GM23338 (cell line): Measurements from ENCODE around the gene CHD2. TPM values are rescaled to one million over a fixed set of nuclear protein-coding genes. Genes with fewer than 3 reads are reported as not detected.
"Not testable (repeated sequence)": the region's sequence is repeated elsewhere in the genome, so short reads cannot be mapped to it uniquely, and the experiment has no call there.

ENCODE experiments used
- ATAC-seq: fragments of 200-7000 bp; cut with Tn5 transposase; 3 replicates; pipeline ENCODE4 v1.9.1; 2020
- DNase-seq: peaks from one replicate; pipeline ENCODE4 v3.0.0-alpha.2; 2015; ENCODE audit warnings: low spot score
- H2AFZ ChIP-seq: fragments of 200-600 bp; sonication (generic); 2 replicates; pipeline ENCODE4 v1.8.0; 2016; ENCODE audit warnings: antibody characterized with exemption, mild to moderate bottlenecking, moderate library complexity
- H3F3A ChIP-seq: fragments of 200-600 bp; sonication (generic); replicated peaks from 2 replicates; pipeline ENCODE4 v1.8.0; 2017; ENCODE audit warnings: antibody characterized with exemption, mixed run types, low read depth
- H3K27ac ChIP-seq: fragments of 200-600 bp; sonication (generic); 2 replicates; pipeline ENCODE4 v1.6.1; 2016; ENCODE audit warnings: low read depth
- H3K27me3 ChIP-seq: fragments of 200-600 bp; sonication (generic); 2 replicates; pipeline ENCODE4 v1.8.0; 2016; ENCODE audit warnings: mild to moderate bottlenecking, mixed run types, moderate library complexity; ENCODE audit not compliant: insufficient read depth
- H3K36me3 ChIP-seq: fragments of 200-600 bp; sonication (generic); 2 replicates; pipeline ENCODE4 v1.8.0; 2016; ENCODE audit warnings: mild to moderate bottlenecking; ENCODE audit not compliant: insufficient read depth
- H3K4me1 ChIP-seq: fragments of 200-600 bp; sonication (generic); 2 replicates; pipeline ENCODE4 v1.8.0; 2016; ENCODE audit warnings: mild to moderate bottlenecking, moderate library complexity; ENCODE audit not compliant: insufficient read depth
- H3K4me2 ChIP-seq: fragments of 200-600 bp; sonication (generic); 2 replicates; pipeline ENCODE4 v1.7.1; 2017; ENCODE audit warnings: mixed run types
- H3K4me3 ChIP-seq: fragments of 200-600 bp; sonication (generic); 2 replicates; pipeline ENCODE4 v1.6.1; 2016; ENCODE audit warnings: mixed run types
- H3K79me2 ChIP-seq: fragments of 200-600 bp; sonication (generic); replicated peaks from 2 replicates; pipeline ENCODE4 v1.8.0; 2017; ENCODE audit warnings: mild to moderate bottlenecking; ENCODE audit not compliant: insufficient read depth
- H3K9me2 ChIP-seq: fragments of 200-600 bp; sonication (generic); 2 replicates; pipeline ENCODE4 v1.8.0; 2017; ENCODE audit not compliant: insufficient read depth
- H4K20me1 ChIP-seq: fragments of 200-600 bp; sonication (generic); replicated peaks from 2 replicates; pipeline ENCODE4 v1.8.0; 2017; ENCODE audit warnings: mild to moderate bottlenecking; ENCODE audit not compliant: insufficient read depth
- H3K27ac Mint-ChIP-seq: 2 replicates; pipeline ENCODE4 v1.8.0; 2020; ENCODE audit warnings: inconsistent platforms, mild to moderate bottlenecking, moderate library complexity, mixed read lengths
- H3K27me3 Mint-ChIP-seq: 3 replicates; pipeline ENCODE4 v1.8.0; 2022; ENCODE audit warnings: low read depth, mild to moderate bottlenecking, moderate library complexity, mixed read lengths, inconsistent platforms; ENCODE audit not compliant: insufficient read depth, poor library complexity
- H3K36me3 Mint-ChIP-seq: 3 replicates; pipeline ENCODE4 v1.8.0; 2021; ENCODE audit warnings: low read depth, mild to moderate bottlenecking, inconsistent platforms, moderate library complexity, mixed read lengths
- H3K4me1 Mint-ChIP-seq: 3 replicates; pipeline ENCODE4 v1.8.0; 2020; ENCODE audit warnings: mild to moderate bottlenecking, inconsistent platforms, mixed read lengths
- H3K4me3 Mint-ChIP-seq: 3 replicates; pipeline ENCODE4 v1.8.0; 2021; ENCODE audit warnings: moderate library complexity, mild to moderate bottlenecking, inconsistent platforms, mixed read lengths
- H3K9me3 Mint-ChIP-seq: 3 replicates; pipeline ENCODE4 v1.8.0; 2020; ENCODE audit warnings: moderate library complexity, mild to moderate bottlenecking, inconsistent platforms, mixed read lengths
- EZH2 ChIP-seq: fragments of 200-600 bp; sonication (generic); IDR thresholded peaks from one replicate; pipeline ENCODE4 v1.8.0; 2017; ENCODE audit warnings: antibody characterized with exemption, mild to moderate bottlenecking, low read depth; ENCODE audit not compliant: unreplicated experiment
- POLR2AphosphoS5 ChIP-seq: IDR thresholded peaks from 2 replicates; pipeline ENCODE4 v1.6.1; 2016; ENCODE audit warnings: antibody characterized with exemption, low read depth
- STAT1 ChIP-seq: IDR thresholded peaks from one replicate; pipeline ENCODE4 v1.6.1; 2016; ENCODE audit warnings: antibody characterized with exemption; ENCODE audit not compliant: unreplicated experiment
- polyA plus RNA-seq: library from polyadenylated mRNA; unstranded; fragments of >200 nt; fragmentation: Nextera tagmentation; extraction: Ambion mirVana; gene quantifications from 2 replicates; pipeline ENCODE4 v1.2.1, GENCODE V29; 2016
- total RNA-seq: library from RNA; depleted of rRNA; stranded (reverse); fragments of >200 nt; shearing (Covaris generic); gene quantifications from 2 replicates; pipeline ENCODE4 v1.2.3, GENCODE V29; 2014
- TF ChIP-seq, protein P1 (sequence below), 2 experiments: fragments of 200-600 bp in 1 of 2; sonication (generic) in 1 of 2; conservative IDR thresholded peaks; 2 replicates each; pipeline versions ENCODE4 v1.5.1 to v1.6.1; 2016 to 2017; ENCODE audit warnings: antibody characterized with exemption in 2 of 2, low read depth in 2 of 2, mild to moderate bottlenecking in 2 of 2, moderate library complexity in 1 of 2
- TF ChIP-seq, protein P2 (sequence below): IDR thresholded peaks from one replicate; pipeline ENCODE4 v1.6.1; 2018; ENCODE audit warnings: antibody characterized with exemption; ENCODE audit not compliant: unreplicated experiment
- TF ChIP-seq, protein P3 (sequence below): fragments of 250-450 bp; sonication (Bioruptor Pico); IDR thresholded peaks from 2 replicates; pipeline ENCODE4 v1.5.0; 2020; ENCODE audit warnings: mild to moderate bottlenecking, moderate library complexity

Gene CHD2
- total and polyA plus RNA-seq, 2 experiments from 2014 or later: 119 to 130 TPM

DNA sequence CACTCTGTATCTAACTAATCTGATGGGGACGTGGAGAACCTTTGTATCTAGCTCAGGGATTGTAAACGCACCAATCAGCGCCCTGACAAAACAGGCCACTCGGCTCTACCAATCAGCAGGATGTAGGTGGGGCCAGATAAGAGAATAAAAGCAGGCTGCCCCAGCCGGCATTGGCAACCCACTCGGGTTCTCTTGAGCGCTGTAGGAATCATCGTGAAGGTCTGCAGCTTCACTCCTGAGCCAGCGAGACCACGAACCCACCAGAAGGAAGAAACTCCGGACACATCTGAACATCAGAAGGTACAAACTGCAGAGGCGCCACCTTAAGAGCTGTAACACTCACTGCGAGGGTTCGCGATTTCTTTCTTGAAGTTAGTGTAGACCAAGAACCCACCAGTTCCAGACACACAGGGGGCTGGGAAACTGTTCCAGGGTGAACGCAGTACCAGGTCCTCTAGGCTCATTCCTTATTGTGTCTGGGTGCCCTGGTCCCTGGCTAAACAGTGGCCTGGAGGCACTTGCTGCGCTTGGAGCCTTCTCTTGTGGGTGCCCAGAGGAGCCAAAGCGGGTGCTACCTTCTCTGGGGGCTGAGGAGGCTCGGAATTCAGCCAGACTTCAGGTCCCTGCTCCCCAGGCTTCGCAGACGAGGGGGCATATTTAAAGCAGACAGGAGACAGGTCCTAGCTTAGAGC is 132.5 kb downstream of the CHD2 start:
- H3K4me3 Mint-ChIP-seq, H4K20me1 ChIP-seq, H3K9me2 ChIP-seq, DNase-seq, H3K4me1 ChIP-seq, H3K4me3 ChIP-seq, H3K27ac Mint-ChIP-seq, H3F3A ChIP-seq, H3K36me3 Mint-ChIP-seq, H2AFZ ChIP-seq, H3K4me2 ChIP-seq, H3K79me2 ChIP-seq, H3K36me3 ChIP-seq, H3K27ac ChIP-seq, H3K27me3 ChIP-seq, ATAC-seq: not testable (repeated sequence)
- H3K4me1 Mint-ChIP-seq: peaks cover 25% of the 10 kb centered on the region
- peaks cover 17% of the 10 kb centered on the region for H3K27me3 Mint-ChIP-seq
- TF ChIP-seq, protein P1, sequence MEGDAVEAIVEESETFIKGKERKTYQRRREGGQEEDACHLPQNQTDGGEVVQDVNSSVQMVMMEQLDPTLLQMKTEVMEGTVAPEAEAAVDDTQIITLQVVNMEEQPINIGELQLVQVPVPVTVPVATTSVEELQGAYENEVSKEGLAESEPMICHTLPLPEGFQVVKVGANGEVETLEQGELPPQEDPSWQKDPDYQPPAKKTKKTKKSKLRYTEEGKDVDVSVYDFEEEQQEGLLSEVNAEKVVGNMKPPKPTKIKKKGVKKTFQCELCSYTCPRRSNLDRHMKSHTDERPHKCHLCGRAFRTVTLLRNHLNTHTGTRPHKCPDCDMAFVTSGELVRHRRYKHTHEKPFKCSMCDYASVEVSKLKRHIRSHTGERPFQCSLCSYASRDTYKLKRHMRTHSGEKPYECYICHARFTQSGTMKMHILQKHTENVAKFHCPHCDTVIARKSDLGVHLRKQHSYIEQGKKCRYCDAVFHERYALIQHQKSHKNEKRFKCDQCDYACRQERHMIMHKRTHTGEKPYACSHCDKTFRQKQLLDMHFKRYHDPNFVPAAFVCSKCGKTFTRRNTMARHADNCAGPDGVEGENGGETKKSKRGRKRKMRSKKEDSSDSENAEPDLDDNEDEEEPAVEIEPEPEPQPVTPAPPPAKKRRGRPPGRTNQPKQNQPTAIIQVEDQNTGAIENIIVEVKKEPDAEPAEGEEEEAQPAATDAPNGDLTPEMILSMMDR (conservative IDR thresholded peaks at IDR 0.05; ENCODE audit: low read depth in 2 of 2): 0 out of 4 replicates have a peak, but pooled peaks of 1 of the 2 experiments have one; percentile 14
- H3K9me3 Mint-ChIP-seq: peaks cover 16% of the 10 kb centered on the region

DNA sequence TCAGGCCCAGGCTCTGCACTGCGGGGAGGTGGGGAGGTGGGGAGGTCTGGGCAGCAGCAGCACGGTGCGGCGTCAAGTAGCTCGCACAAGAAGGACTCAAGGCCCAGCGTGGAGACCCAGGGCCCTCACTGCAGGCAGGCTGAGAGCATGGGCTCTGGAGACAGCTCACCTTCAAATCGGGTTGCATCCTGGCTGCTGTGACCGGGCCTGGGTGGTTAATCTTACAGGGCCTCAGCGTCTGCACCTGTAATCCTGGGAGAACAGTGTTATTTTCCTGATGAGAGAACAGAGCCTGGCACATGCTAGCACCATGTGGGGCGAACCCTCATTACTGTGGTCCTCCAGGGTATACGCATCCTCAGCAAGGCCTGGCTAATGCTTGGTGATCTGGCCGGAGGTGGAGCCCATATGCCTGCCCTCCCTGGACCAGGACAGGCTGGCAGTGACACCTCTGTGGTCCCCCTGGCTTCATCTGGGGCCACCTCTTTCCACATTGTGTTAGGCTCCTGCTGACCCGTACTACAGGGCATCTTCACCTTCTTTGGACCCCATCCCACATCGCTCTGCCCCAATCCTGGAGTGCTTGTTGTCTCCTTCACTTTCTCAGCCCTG is 133.4 kb downstream of the CHD2 start:
- Histone ChIP-seq H4K20me1 (no peaks in the 10 kb centered on the region; the same call in 1 of the 2 replicates), H3K36me3 (no peaks in the 10 kb centered on the region), H3K4me3 (no peak overlapping the region), H3K79me2 (no peaks in the 10 kb centered on the region), H3K27ac (no peak overlapping the region), H3K27me3 (no peaks in the 10 kb centered on the region), H3K9me2 (no peaks in the 10 kb centered on the region), H3F3A (peaks cover 5% of the 10 kb centered on the region; the same call in 1 of the 2 replicates), H3K4me2 (no peak overlapping the region), H2AFZ (no peak overlapping the region), H3K4me1 (no peaks in the 10 kb centered on the region)
- H3K9me3 Mint-ChIP-seq: peaks cover 16% of the 10 kb centered on the region
- TF ChIP-seq, protein P2, sequence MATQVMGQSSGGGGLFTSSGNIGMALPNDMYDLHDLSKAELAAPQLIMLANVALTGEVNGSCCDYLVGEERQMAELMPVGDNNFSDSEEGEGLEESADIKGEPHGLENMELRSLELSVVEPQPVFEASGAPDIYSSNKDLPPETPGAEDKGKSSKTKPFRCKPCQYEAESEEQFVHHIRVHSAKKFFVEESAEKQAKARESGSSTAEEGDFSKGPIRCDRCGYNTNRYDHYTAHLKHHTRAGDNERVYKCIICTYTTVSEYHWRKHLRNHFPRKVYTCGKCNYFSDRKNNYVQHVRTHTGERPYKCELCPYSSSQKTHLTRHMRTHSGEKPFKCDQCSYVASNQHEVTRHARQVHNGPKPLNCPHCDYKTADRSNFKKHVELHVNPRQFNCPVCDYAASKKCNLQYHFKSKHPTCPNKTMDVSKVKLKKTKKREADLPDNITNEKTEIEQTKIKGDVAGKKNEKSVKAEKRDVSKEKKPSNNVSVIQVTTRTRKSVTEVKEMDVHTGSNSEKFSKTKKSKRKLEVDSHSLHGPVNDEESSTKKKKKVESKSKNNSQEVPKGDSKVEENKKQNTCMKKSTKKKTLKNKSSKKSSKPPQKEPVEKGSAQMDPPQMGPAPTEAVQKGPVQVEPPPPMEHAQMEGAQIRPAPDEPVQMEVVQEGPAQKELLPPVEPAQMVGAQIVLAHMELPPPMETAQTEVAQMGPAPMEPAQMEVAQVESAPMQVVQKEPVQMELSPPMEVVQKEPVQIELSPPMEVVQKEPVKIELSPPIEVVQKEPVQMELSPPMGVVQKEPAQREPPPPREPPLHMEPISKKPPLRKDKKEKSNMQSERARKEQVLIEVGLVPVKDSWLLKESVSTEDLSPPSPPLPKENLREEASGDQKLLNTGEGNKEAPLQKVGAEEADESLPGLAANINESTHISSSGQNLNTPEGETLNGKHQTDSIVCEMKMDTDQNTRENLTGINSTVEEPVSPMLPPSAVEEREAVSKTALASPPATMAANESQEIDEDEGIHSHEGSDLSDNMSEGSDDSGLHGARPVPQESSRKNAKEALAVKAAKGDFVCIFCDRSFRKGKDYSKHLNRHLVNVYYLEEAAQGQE: no peak
- no peak for TF ChIP-seq EZH2
- TF ChIP-seq, protein P3, sequence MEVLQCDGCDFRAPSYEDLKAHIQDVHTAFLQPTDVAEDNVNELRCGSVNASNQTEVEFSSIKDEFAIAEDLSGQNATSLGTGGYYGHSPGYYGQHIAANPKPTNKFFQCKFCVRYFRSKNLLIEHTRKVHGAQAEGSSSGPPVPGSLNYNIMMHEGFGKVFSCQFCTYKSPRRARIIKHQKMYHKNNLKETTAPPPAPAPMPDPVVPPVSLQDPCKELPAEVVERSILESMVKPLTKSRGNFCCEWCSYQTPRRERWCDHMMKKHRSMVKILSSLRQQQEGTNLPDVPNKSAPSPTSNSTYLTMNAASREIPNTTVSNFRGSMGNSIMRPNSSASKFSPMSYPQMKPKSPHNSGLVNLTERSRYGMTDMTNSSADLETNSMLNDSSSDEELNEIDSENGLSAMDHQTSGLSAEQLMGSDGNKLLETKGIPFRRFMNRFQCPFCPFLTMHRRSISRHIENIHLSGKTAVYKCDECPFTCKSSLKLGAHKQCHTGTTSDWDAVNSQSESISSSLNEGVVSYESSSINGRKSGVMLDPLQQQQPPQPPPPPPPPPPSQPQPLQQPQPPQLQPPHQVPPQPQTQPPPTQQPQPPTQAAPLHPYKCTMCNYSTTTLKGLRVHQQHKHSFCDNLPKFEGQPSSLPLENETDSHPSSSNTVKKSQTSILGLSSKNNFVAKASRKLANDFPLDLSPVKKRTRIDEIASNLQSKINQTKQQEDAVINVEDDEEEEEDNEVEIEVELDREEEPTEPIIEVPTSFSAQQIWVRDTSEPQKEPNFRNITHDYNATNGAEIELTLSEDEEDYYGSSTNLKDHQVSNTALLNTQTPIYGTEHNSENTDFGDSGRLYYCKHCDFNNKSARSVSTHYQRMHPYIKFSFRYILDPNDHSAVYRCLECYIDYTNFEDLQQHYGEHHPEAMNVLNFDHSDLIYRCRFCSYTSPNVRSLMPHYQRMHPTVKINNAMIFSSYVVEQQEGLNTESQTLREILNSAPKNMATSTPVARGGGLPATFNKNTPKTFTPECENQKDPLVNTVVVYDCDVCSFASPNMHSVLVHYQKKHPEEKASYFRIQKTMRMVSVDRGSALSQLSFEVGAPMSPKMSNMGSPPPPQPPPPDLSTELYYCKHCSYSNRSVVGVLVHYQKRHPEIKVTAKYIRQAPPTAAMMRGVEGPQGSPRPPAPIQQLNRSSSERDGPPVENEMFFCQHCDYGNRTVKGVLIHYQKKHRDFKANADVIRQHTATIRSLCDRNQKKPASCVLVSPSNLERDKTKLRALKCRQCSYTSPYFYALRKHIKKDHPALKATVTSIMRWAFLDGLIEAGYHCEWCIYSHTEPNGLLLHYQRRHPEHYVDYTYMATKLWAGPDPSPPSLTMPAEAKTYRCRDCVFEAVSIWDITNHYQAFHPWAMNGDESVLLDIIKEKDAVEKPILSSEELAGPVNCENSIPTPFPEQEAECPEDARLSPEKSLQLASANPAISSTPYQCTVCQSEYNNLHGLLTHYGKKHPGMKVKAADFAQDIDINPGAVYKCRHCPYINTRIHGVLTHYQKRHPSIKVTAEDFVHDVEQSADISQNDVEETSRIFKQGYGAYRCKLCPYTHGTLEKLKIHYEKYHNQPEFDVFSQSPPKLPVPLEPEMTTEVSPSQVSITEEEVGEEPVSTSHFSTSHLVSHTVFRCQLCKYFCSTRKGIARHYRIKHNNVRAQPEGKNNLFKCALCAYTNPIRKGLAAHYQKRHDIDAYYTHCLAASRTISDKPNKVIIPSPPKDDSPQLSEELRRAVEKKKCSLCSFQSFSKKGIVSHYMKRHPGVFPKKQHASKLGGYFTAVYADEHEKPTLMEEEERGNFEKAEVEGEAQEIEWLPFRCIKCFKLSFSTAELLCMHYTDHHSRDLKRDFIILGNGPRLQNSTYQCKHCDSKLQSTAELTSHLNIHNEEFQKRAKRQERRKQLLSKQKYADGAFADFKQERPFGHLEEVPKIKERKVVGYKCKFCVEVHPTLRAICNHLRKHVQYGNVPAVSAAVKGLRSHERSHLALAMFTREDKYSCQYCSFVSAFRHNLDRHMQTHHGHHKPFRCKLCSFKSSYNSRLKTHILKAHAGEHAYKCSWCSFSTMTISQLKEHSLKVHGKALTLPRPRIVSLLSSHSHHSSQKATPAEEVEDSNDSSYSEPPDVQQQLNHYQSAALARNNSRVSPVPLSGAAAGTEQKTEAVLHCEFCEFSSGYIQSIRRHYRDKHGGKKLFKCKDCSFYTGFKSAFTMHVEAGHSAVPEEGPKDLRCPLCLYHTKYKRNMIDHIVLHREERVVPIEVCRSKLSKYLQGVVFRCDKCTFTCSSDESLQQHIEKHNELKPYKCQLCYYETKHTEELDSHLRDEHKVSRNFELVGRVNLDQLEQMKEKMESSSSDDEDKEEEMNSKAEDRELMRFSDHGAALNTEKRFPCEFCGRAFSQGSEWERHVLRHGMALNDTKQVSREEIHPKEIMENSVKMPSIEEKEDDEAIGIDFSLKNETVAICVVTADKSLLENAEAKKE (CRISPR knock-in tag): no peak
- TF ChIP-seq STAT1: no peak
- TF ChIP-seq POLR2AphosphoS5: no peak
- ATAC-seq: no peak
- H3K27ac Mint-ChIP-seq: no peak overlapping the region
- DNase-seq: no peak
- H3K27me3 Mint-ChIP-seq: peaks cover 14% of the 10 kb centered on the region
- no peak overlapping the region for H3K4me3 Mint-ChIP-seq
- H3K4me1 Mint-ChIP-seq: peaks cover 22% of the 10 kb centered on the region
- H3K36me3 Mint-ChIP-seq: peaks cover 8% of the 10 kb centered on the region; the same call in 2 of the 3 replicates
